NT2/D1 (cell line): ENCODE data around the gene TSGA10.

Experiments
- YY1 ChIP-seq: IDR thresholded peaks from 2 replicates; pipeline ENCODE4 v1.6.1; 2011; ENCODE audit not compliant: insufficient read length, insufficient read depth
- ZNF274 ChIP-seq: IDR thresholded peaks from 2 replicates; pipeline ENCODE4 v1.6.1; 2011; ENCODE audit warnings: mild to moderate bottlenecking, low read depth, low read length

- TF ChIP-seq ZNF274, result no peak
- TF ChIP-seq YY1, result no peak
Measured at GRCh38 chr2:99111945-99112344, 42.8 kb downstream of the TSGA10 start.
